Common myeloid progenitor, CD34-positive (primary cell): ENCODE results near the gene FAM13B.

Source experiments
- CTCF ChIA-PET: fragments of 350-600 bp; sonication (Branson Sonifier 250); formaldehyde crosslinking; loops from one replicate; lab custom pipeline; 2021; ENCODE audit warnings: antibody characterized with exemption; lab: Charles Lee
- POLR2A ChIA-PET: fragments of 350-600 bp; sonication (Branson Sonifier 250); formaldehyde crosslinking; loops from one replicate; lab custom pipeline; 2021; ENCODE audit warnings: antibody characterized with exemption; lab: Charles Lee
- DNase-seq, 3 donors: peaks; one replicate each; pipeline versions ENCODE4 v3.0.0 to v3.0.0-alpha.2; 2013
- H3K27ac ChIP-seq, 2 experiments: 1 replicate in 1 of 2; 2 replicates in 1 of 2; pipeline ENCODE4 v1.7.0; 2013; ENCODE audit warnings: inconsistent platforms in 2 of 2, low read length in 2 of 2, mild to moderate bottlenecking in 2 of 2, low read depth in 1 of 2, moderate library complexity in 1 of 2; ENCODE audit not compliant: severe bottlenecking in 2 of 2, insufficient read depth in 1 of 2, poor library complexity in 1 of 2
- H3K27me3 ChIP-seq, 5 experiments: replicated peaks in 2 of 5; 1 replicate in 3 of 5; 2 replicates in 2 of 5; pipeline versions ENCODE4 v1.6.1 to v1.7.0; 2013; ENCODE audit warnings: low read length in 4 of 5, mild to moderate bottlenecking in 2 of 5, moderate library complexity in 2 of 5, inconsistent platforms in 1 of 5; ENCODE audit not compliant: insufficient read depth in 5 of 5, control insufficient read depth in 4 of 5
- H3K36me3 ChIP-seq, 4 experiments: 1 replicate in 2 of 4; 2 replicates in 2 of 4; pipeline versions ENCODE4 v1.6.1 to v1.7.0; 2013; ENCODE audit warnings: low read length in 3 of 4, control low read depth in 1 of 4, mild to moderate bottlenecking in 1 of 4; ENCODE audit not compliant: control insufficient read depth in 4 of 4, insufficient read depth in 4 of 4
- H3K4me1 ChIP-seq, 4 experiments: 1 replicate in 3 of 4; 2 replicates in 1 of 4; pipeline versions ENCODE4 v1.6.1 to v1.7.1; 2013; ENCODE audit warnings: low read length in 3 of 4, mild to moderate bottlenecking in 3 of 4, control low read depth in 1 of 4, inconsistent platforms in 1 of 4, moderate library complexity in 1 of 4; ENCODE audit not compliant: control insufficient read depth in 4 of 4, insufficient read depth in 4 of 4; ENCODE audit errors: control extremely low read depth in 1 of 4
- H3K4me3 ChIP-seq, 7 experiments: 1 replicate in 4 of 7; 2 replicates in 3 of 7; pipeline versions ENCODE4 v1.5.1 to v1.7.0; 2013; ENCODE audit warnings: mild to moderate bottlenecking in 7 of 7, low read length in 6 of 7, moderate library complexity in 6 of 7, inconsistent platforms in 2 of 7, low read depth in 2 of 7, control low read depth in 1 of 7; ENCODE audit not compliant: insufficient read depth in 4 of 7, control insufficient read depth in 1 of 7; ENCODE audit errors: extremely low read depth in 1 of 7
- H3K9me3 ChIP-seq, 5 experiments: 1 replicate in 4 of 5; 2 replicates in 1 of 5; pipeline versions ENCODE4 v1.6.1 to v1.7.1; 2013; ENCODE audit warnings: low read length in 4 of 5, mild to moderate bottlenecking in 2 of 5, inconsistent platforms in 1 of 5, low read depth in 1 of 5, moderate library complexity in 1 of 5; ENCODE audit not compliant: control insufficient read depth in 4 of 5, insufficient read depth in 2 of 5; ENCODE audit errors: control extremely low read depth in 1 of 5
- WGBS: methylation state at CpG from one replicate; pipeline ENCODE4 v1.1.5; 2013; ENCODE audit not compliant: insufficient coverage; 5-methylcytosine and 5-hydroxymethylcytosine counted together

FAM13B gene

GRCh38 chr5:138033907-138034306 is 1.0 kb upstream of the FAM13B start:
- H3K4me3 ChIP-seq, result peak overlapping the region in 4 of 7 experiments; percentile 89 to 97 (median 91)
- POLR2A ChIA-PET, result no interaction called here
- CTCF ChIA-PET, result interaction anchor here (0.8 to 13.2 kb wide), 7 partner anchors 8 to 249 kb away, joined by 3 to 274 read pairs (median 5); no protein-coding TSS in a partner anchor

GRCh38 chr5:138033386-138033808 is 518 bp upstream of the FAM13B start:
- peak overlapping the region; percentile 89 to 97 for H3K27ac ChIP-seq
- WGBS, result 2% methylated on average over 15 of the region's 15 CpGs
- peak in 1 of 3 donors; percentile 36 for DNase-seq
- peak overlapping the region; percentile 85 to 99 (median 91) for H3K4me3 ChIP-seq
- H3K27me3 ChIP-seq, result no peaks in the 10 kb centered on the region
- ChIA-PET POLR2A (interaction anchor here (1.1 to 1.2 kb wide), 2 partner anchors 8 to 11 kb away, joined by 3 to 4 read pairs; no protein-coding TSS in a partner anchor), CTCF (interaction anchor here (0.5 to 13.2 kb wide), 9 partner anchors 9 to 428 kb away, joined by 3 to 274 read pairs (median 3); no protein-coding TSS in a partner anchor)
- H3K9me3 ChIP-seq, result no peaks in the 10 kb centered on the region
- H3K36me3 ChIP-seq, result no peaks in the 10 kb centered on the region
- H3K4me1 ChIP-seq, result peaks cover 15 to 53% (median 39%) of the 10 kb centered on the region in 4 experiments

More at GRCh38 chr5:138033907-138034306, 1.0 kb upstream of the FAM13B start:
- DNase-seq, result no peak
- 100% methylated on average over 1 of the region's 2 CpGs for WGBS
- Histone ChIP-seq H3K36me3 (no peaks in the 10 kb centered on the region), H3K4me1 (peaks cover 14 to 48% (median 34%) of the 10 kb centered on the region in 4 experiments), H3K27ac (peak overlapping the region; percentile 89 to 97), H3K27me3 (no peaks in the 10 kb centered on the region), H3K9me3 (no peaks in the 10 kb centered on the region)

DNA sequence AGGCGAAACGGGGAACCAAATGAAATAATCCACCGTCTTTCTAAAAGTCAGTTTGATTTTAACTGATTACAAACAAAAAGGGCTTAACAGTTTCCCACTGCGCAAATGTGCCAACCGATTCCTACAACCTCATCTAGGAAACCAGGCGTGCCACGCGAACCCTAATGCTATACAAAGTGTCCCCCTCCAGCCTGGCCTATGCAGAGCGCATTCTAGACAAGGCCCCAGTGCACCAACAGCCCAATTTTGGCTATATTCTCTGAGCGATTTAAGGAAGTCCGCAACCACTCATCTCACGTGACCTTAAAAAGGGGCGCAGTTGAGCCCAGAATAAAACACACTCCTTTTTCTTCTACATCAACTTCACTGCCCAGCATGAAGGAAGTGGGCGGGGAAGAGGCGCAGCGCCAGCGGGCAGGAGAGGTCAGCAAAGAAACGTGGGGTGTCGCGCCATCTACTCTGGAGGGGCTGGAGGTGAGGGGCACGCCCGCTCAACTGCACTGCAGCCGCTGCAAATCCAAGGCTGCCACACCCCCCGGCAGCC is 779 bp downstream of the FAM13B start:
- Histone ChIP-seq H3K36me3 (peaks cover 0 to 3% (median 0%) of the 10 kb centered on the region in 4 experiments), H3K27me3 (no peaks in the 10 kb centered on the region), H3K27ac (peak overlapping the region; percentile 93 to 97), H3K4me1 (peaks cover 21 to 57% (median 43%) of the 10 kb centered on the region in 4 experiments), H3K4me3 (peak overlapping the region; percentile 85 to 99 (median 91)), H3K9me3 (no peaks in the 10 kb centered on the region)
- peak; percentile 81 to 93 (median 90) for DNase-seq
- ChIA-PET POLR2A (interaction anchor here (0.6 to 1.1 kb wide), 2 partner anchors 10 to 59 kb away, joined by 3 to 4 read pairs; no protein-coding TSS in a partner anchor), CTCF (interaction anchor here (1.3 to 13.2 kb wide), 3 partner anchors 9 to 102 kb away, joined by 3 to 274 read pairs (median 5); no protein-coding TSS in a partner anchor)
- 1% methylated on average over 22 of the region's 24 CpGs for WGBS

DNA sequence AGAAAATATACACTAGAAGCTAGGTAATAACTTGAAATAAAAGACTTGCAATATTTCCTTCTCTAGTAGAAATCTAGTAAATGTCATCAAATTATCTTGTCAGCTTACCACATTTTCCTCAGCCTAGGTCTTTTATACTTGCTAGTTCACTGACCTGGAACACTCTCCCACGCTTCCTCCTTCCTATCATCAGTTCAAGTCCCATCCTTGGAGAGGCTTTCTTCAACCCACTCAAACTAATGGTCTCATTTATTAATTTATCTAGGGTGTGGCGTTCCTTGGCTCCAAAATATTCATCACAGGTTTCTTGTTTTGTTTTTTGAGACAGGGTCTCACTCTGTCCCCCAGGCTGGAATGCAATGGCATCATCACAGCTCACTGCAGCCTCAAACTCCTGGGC is 2.9 kb downstream of the FAM13B start:
- peak overlapping the region in 1 of 2 experiments; percentile 43 for H3K27ac ChIP-seq
- ChIA-PET CTCF (interaction anchor here (1.0 to 1.2 kb wide), 2 partner anchors 42 to 400 kb away, joined by 3 read pairs; no protein-coding TSS in a partner anchor), POLR2A (no interaction called here)
- H3K27me3 ChIP-seq, result no peaks in the 10 kb centered on the region
- H3K9me3 ChIP-seq, result no peaks in the 10 kb centered on the region
- 100% methylated on average over 1 of the region's 2 CpGs for WGBS
- DNase-seq, result no peak
- peaks cover 21 to 52% (median 43%) of the 10 kb centered on the region in 4 experiments for H3K4me1 ChIP-seq
- H3K36me3 ChIP-seq, result peaks cover 0 to 3% (median 0%) of the 10 kb centered on the region in 4 experiments
- peak overlapping the region in 1 of 7 experiments; percentile 29 for H3K4me3 ChIP-seq

GRCh38 chr5:138029501-138029900 is 3.4 kb downstream of the FAM13B start:
- ChIA-PET POLR2A (no interaction called here), CTCF (interaction anchor here (0.6 to 2.2 kb wide), 5 partner anchors 10 to 400 kb away, joined by 3 to 5 read pairs (median 3); no protein-coding TSS in a partner anchor)
- H3K36me3 ChIP-seq, result peaks cover 0 to 3% (median 0%) of the 10 kb centered on the region in 4 experiments
- peak overlapping the region in 2 of 7 experiments; percentile 7 to 29 for H3K4me3 ChIP-seq
- peak overlapping the region in 1 of 2 experiments; percentile 62 for H3K27ac ChIP-seq
- WGBS, result 44% methylated on average over 1 of the region's 2 CpGs
- DNase-seq, result no peak
- no peaks in the 10 kb centered on the region for H3K9me3 ChIP-seq
- H3K27me3 ChIP-seq, result no peaks in the 10 kb centered on the region
- peaks cover 21 to 53% (median 45%) of the 10 kb centered on the region in 4 experiments for H3K4me1 ChIP-seq

- POLR2A ChIA-PET, result no interaction called here
Observed at GRCh38 chr5:138028971-138029365, 3.9 kb downstream of the FAM13B start.

More at GRCh38 chr5:138028971-138029365, 3.9 kb downstream of the FAM13B start:
- WGBS, result 100% methylated on average over 4 of the region's 5 CpGs
- peak overlapping the region in 1 of 2 experiments; percentile 62 for H3K27ac ChIP-seq
- peaks cover 21 to 57% (median 45%) of the 10 kb centered on the region in 4 experiments for H3K4me1 ChIP-seq
- no peaks in the 10 kb centered on the region for H3K27me3 ChIP-seq
- CTCF ChIA-PET, result interaction anchor here (0.6 to 2.2 kb wide), 5 partner anchors 10 to 399 kb away, joined by 3 to 5 read pairs (median 3); no protein-coding TSS in a partner anchor
- peak overlapping the region in 2 of 7 experiments; percentile 7 to 29 for H3K4me3 ChIP-seq
- peaks cover 0 to 3% (median 0%) of the 10 kb centered on the region in 4 experiments for H3K36me3 ChIP-seq
- H3K9me3 ChIP-seq, result no peaks in the 10 kb centered on the region
- no peak for DNase-seq
